ENCODE results near the gene GP9.

GP9 gene

GRCh38 chr3:129039271-129040038 lies 21.1 kb upstream of the GP9 start:
- WGBS = 88% methylated on average over 14 of the region's 14 CpGs
- H3K9me3 ChIP-seq (ENCODE audit: insufficient read depth, low read depth, low read length) = no peaks in the 10 kb centered on the region
- no peaks in the 10 kb centered on the region for H3K27me3 ChIP-seq (ENCODE audit: insufficient read depth, low read length)
- H3K27ac ChIP-seq (ENCODE audit: low read depth, low read length) = no peak overlapping the region
- H3K36me3 ChIP-seq (ENCODE audit: insufficient read depth, low read length) = no peaks in the 10 kb centered on the region
- no peak overlapping the region for H3K9ac ChIP-seq (ENCODE audit: low read depth, low read length)
- no peaks in the 10 kb centered on the region for H3K4me1 ChIP-seq (ENCODE audit: insufficient read depth, low read length)
- no peak overlapping the region for H3K4me3 ChIP-seq (ENCODE audit: low read length)

GRCh38 chr3:129040039-129040336 lies 20.6 kb upstream of the GP9 start:
- Histone ChIP-seq H3K4me1 (ENCODE audit: insufficient read depth, low read length) (no peaks in the 10 kb centered on the region), H3K27ac (ENCODE audit: low read depth, low read length) (no peak overlapping the region), H3K36me3 (ENCODE audit: insufficient read depth, low read length) (no peaks in the 10 kb centered on the region), H3K4me3 (ENCODE audit: low read length) (no peak overlapping the region), H3K27me3 (ENCODE audit: insufficient read depth, low read length) (no peaks in the 10 kb centered on the region), H3K9me3 (ENCODE audit: insufficient read depth, low read depth, low read length) (no peaks in the 10 kb centered on the region), H3K9ac (ENCODE audit: low read depth, low read length) (no peak overlapping the region)
- 90% methylated on average over 3 of the region's 3 CpGs for WGBS

- WGBS = 81% methylated on average over 15 of the region's 15 CpGs
- Histone ChIP-seq H3K9me3 (ENCODE audit: insufficient read depth, low read depth, low read length) (no peaks in the 10 kb centered on the region), H3K4me3 (ENCODE audit: low read length) (no peak overlapping the region), H3K9ac (ENCODE audit: low read depth, low read length) (no peak overlapping the region), H3K36me3 (ENCODE audit: insufficient read depth, low read length) (no peaks in the 10 kb centered on the region), H3K27me3 (ENCODE audit: insufficient read depth, low read length) (peaks cover 3% of the 10 kb centered on the region; the same call in 1 of the 2 replicates), H3K4me1 (ENCODE audit: insufficient read depth, low read length) (no peaks in the 10 kb centered on the region), H3K27ac (ENCODE audit: low read depth, low read length) (no peak overlapping the region)
Measured at GRCh38 chr3:129040579-129041300, 19.8 kb upstream of the GP9 start.

GRCh38 chr3:129045675-129046036 lies 14.9 kb upstream of the GP9 start:
- 0 out of 2 replicates have a peak overlapping the region, but pooled peaks have one; percentile 21 for H3K4me3 ChIP-seq (ENCODE audit: low read length)
- 81% methylated on average over 43 of the region's 43 CpGs for WGBS
- no peaks in the 10 kb centered on the region for H3K36me3 ChIP-seq (ENCODE audit: insufficient read depth, low read length)
- peaks cover 3% of the 10 kb centered on the region; the same call in 1 of the 2 replicates for H3K9me3 ChIP-seq (ENCODE audit: insufficient read depth, low read depth, low read length)
- peaks cover 9% of the 10 kb centered on the region for H3K27me3 ChIP-seq (ENCODE audit: insufficient read depth, low read length)
- H3K27ac ChIP-seq (ENCODE audit: low read depth, low read length) = no peak overlapping the region
- H3K9ac ChIP-seq (ENCODE audit: low read depth, low read length) = no peak overlapping the region
- no peaks in the 10 kb centered on the region for H3K4me1 ChIP-seq (ENCODE audit: insufficient read depth, low read length)

- Histone ChIP-seq H3K9ac (ENCODE audit: low read depth, low read length) (no peak overlapping the region), H3K27me3 (ENCODE audit: insufficient read depth, low read length) (peaks cover 9% of the 10 kb centered on the region), H3K9me3 (ENCODE audit: insufficient read depth, low read depth, low read length) (peaks cover 3% of the 10 kb centered on the region; the same call in 1 of the 2 replicates), H3K36me3 (ENCODE audit: insufficient read depth, low read length) (no peaks in the 10 kb centered on the region), H3K27ac (ENCODE audit: low read depth, low read length) (no peak overlapping the region), H3K4me1 (ENCODE audit: insufficient read depth, low read length) (no peaks in the 10 kb centered on the region), H3K4me3 (ENCODE audit: low read length) (0 out of 2 replicates have a peak overlapping the region, but pooled peaks have one; percentile 21)
- 95% methylated on average over 67 of the region's 67 CpGs for WGBS
Measured at GRCh38 chr3:129046037-129046731, 14.4 kb upstream of the GP9 start.

GRCh38 chr3:129046732-129047552 lies 13.6 kb upstream of the GP9 start:
- Histone ChIP-seq H3K9me3 (ENCODE audit: insufficient read depth, low read depth, low read length) (peaks cover 3% of the 10 kb centered on the region; the same call in 1 of the 2 replicates), H3K27ac (ENCODE audit: low read depth, low read length) (no peak overlapping the region), H3K9ac (ENCODE audit: low read depth, low read length) (no peak overlapping the region), H3K36me3 (ENCODE audit: insufficient read depth, low read length) (no peaks in the 10 kb centered on the region), H3K27me3 (ENCODE audit: insufficient read depth, low read length) (peaks cover 9% of the 10 kb centered on the region), H3K4me1 (ENCODE audit: insufficient read depth, low read length) (no peaks in the 10 kb centered on the region), H3K4me3 (ENCODE audit: low read length) (no peak overlapping the region)
- 94% methylated on average over 46 of the region's 46 CpGs for WGBS

GRCh38 chr3:129047553-129047839 lies 13.1 kb upstream of the GP9 start:
- peaks cover 3% of the 10 kb centered on the region; the same call in 1 of the 2 replicates for H3K9me3 ChIP-seq (ENCODE audit: insufficient read depth, low read depth, low read length)
- no peak overlapping the region for H3K4me3 ChIP-seq (ENCODE audit: low read length)
- H3K27me3 ChIP-seq (ENCODE audit: insufficient read depth, low read length) = peaks cover 9% of the 10 kb centered on the region
- no peaks in the 10 kb centered on the region for H3K4me1 ChIP-seq (ENCODE audit: insufficient read depth, low read length)
- no peaks in the 10 kb centered on the region for H3K36me3 ChIP-seq (ENCODE audit: insufficient read depth, low read length)
- no peak overlapping the region for H3K9ac ChIP-seq (ENCODE audit: low read depth, low read length)
- H3K27ac ChIP-seq (ENCODE audit: low read depth, low read length) = no peak overlapping the region
- WGBS = 96% methylated on average over 6 of the region's 6 CpGs

- no peaks in the 10 kb centered on the region for H3K36me3 ChIP-seq (ENCODE audit: insufficient read depth, low read length)
- H3K9me3 ChIP-seq (ENCODE audit: insufficient read depth, low read depth, low read length) = peaks cover 3% of the 10 kb centered on the region; the same call in 1 of the 2 replicates
- no peaks in the 10 kb centered on the region for H3K4me1 ChIP-seq (ENCODE audit: insufficient read depth, low read length)
- H3K9ac ChIP-seq (ENCODE audit: low read depth, low read length) = no peak overlapping the region
- no peak overlapping the region for H3K27ac ChIP-seq (ENCODE audit: low read depth, low read length)
- peaks cover 6% of the 10 kb centered on the region; the same call in 1 of the 2 replicates for H3K27me3 ChIP-seq (ENCODE audit: insufficient read depth, low read length)
- WGBS = 91% methylated on average over 12 of the region's 12 CpGs
- H3K4me3 ChIP-seq (ENCODE audit: low read length) = no peak overlapping the region
Measured at GRCh38 chr3:129050556-129051295, 9.9 kb upstream of the GP9 start.

- Histone ChIP-seq H3K9me3 (ENCODE audit: insufficient read depth, low read depth, low read length) (peaks cover 3% of the 10 kb centered on the region; the same call in 1 of the 2 replicates), H3K4me3 (ENCODE audit: low read length) (no peak overlapping the region), H3K36me3 (ENCODE audit: insufficient read depth, low read length) (no peaks in the 10 kb centered on the region), H3K9ac (ENCODE audit: low read depth, low read length) (no peak overlapping the region), H3K27me3 (ENCODE audit: insufficient read depth, low read length) (no peaks in the 10 kb centered on the region), H3K27ac (ENCODE audit: low read depth, low read length) (no peak overlapping the region), H3K4me1 (ENCODE audit: insufficient read depth, low read length) (no peaks in the 10 kb centered on the region)
- WGBS = 81% methylated on average over 5 of the region's 5 CpGs
Measured at GRCh38 chr3:129051871-129052340, 8.7 kb upstream of the GP9 start.

- Histone ChIP-seq H3K4me3 (ENCODE audit: low read length) (no peak overlapping the region), H3K27ac (ENCODE audit: low read depth, low read length) (no peak overlapping the region), H3K36me3 (ENCODE audit: insufficient read depth, low read length) (no peaks in the 10 kb centered on the region), H3K9ac (ENCODE audit: low read depth, low read length) (no peak overlapping the region), H3K9me3 (ENCODE audit: insufficient read depth, low read depth, low read length) (peaks cover 3% of the 10 kb centered on the region; the same call in 1 of the 2 replicates), H3K4me1 (ENCODE audit: insufficient read depth, low read length) (no peaks in the 10 kb centered on the region), H3K27me3 (ENCODE audit: insufficient read depth, low read length) (no peaks in the 10 kb centered on the region)
- WGBS = 95% methylated on average over 5 of the region's 6 CpGs
Measured at GRCh38 chr3:129052675-129053074, 7.9 kb upstream of the GP9 start.

All from HUES64 (cell line).